Skin of body (tissue), 2 donors: Measurements from ENCODE around the gene MAP3K4. TPM values are rescaled to one million over a fixed set of nuclear protein-coding genes. Genes with fewer than 3 reads are reported as not detected.
"Not testable (repeated sequence)": the region's sequence is repeated elsewhere in the genome, so short reads cannot be mapped to it uniquely, and the experiment has no call there.

Experiments used
- DNase-seq: peaks from one replicate; lab custom pipeline; 2025; lab: John Stamatoyannopoulos, UW
- total RNA-seq: library from RNA; depleted of rRNA; stranded (reverse); fragments of >200 nt; gene quantifications from one replicate; pipeline ENCODE4 v1.2.3, GENCODE V29; 2014

Gene MAP3K4
- total RNA-seq, 1 donor from 2014 or later = 45.6 TPM

GRCh38 chr6:160967351-160967750 is 24.2 kb upstream of the MAP3K4 start:
- no peak for DNase-seq

- DNase-seq = no peak
Measured at GRCh38 chr6:160967833-160968232, 23.7 kb upstream of the MAP3K4 start.

- DNase-seq = no peak
Measured at GRCh38 chr6:160971171-160971570, 20.4 kb upstream of the MAP3K4 start.

- DNase-seq = peak; percentile 93
Measured at GRCh38 chr6:160972111-160972510, 19.5 kb upstream of the MAP3K4 start.

GRCh38 chr6:160972594-160972993 is 19.0 kb upstream of the MAP3K4 start:
- DNase-seq = not testable (repeated sequence)

- DNase-seq = peak; percentile 87
Measured at GRCh38 chr6:160973311-160974250, 18.0 kb upstream of the MAP3K4 start.

GRCh38 chr6:160974304-160974771 is 17.2 kb upstream of the MAP3K4 start:
- peak; percentile 96 for DNase-seq

GRCh38 chr6:160975162-160975561 is 16.4 kb upstream of the MAP3K4 start:
- DNase-seq = peak; percentile 33

GRCh38 chr6:160975961-160976360 is 15.6 kb upstream of the MAP3K4 start:
- not testable (repeated sequence) for DNase-seq

- DNase-seq = peak; percentile 44
Measured at GRCh38 chr6:160978141-160978901, 13.2 kb upstream of the MAP3K4 start.

GRCh38 chr6:160979061-160979708 is 12.4 kb upstream of the MAP3K4 start:
- no peak for DNase-seq

GRCh38 chr6:160983377-160983948 is 8.1 kb upstream of the MAP3K4 start:
- DNase-seq = not testable (repeated sequence)

GRCh38 chr6:160986851-160987250 is 4.7 kb upstream of the MAP3K4 start:
- DNase-seq = no peak

- DNase-seq = no peak
Measured at GRCh38 chr6:160987265-160987664, 4.3 kb upstream of the MAP3K4 start.

- peak; percentile 35 for DNase-seq
Measured at GRCh38 chr6:160990847-160991405, 643 bp upstream of the MAP3K4 start.

GRCh38 chr6:160992061-160992979 is 751 bp downstream of the MAP3K4 start:
- peak; percentile 65 for DNase-seq

- DNase-seq = no peak
Measured at GRCh38 chr6:160992980-160993314, 1.4 kb downstream of the MAP3K4 start.

- no peak for DNase-seq
Measured at GRCh38 chr6:160995271-160995670, 3.7 kb downstream of the MAP3K4 start.

- no peak for DNase-seq
Measured at GRCh38 chr6:160996131-160996601, 4.6 kb downstream of the MAP3K4 start.

GRCh38 chr6:160998217-160998616 is 6.6 kb downstream of the MAP3K4 start:
- DNase-seq = no peak
